IMR-90 (cell line): ENCODE results near the gene CPA3. TPM values are rescaled to one million over a fixed set of nuclear protein-coding genes. Genes with fewer than 3 reads are reported as not detected.

ENCODE experiments used
- ATAC-seq: fragments of 200-7000 bp; cut with Tn5 transposase; 2 replicates; pipeline ENCODE4 v1.9.1; 2020; ENCODE audit warnings: low read depth, mild to moderate bottlenecking, moderate library complexity
- BruUV-seq: library from RNA; stranded (reverse); fragments of 400-500 nt; replicated peaks from 2 replicates; lab custom pipeline; 2021; lab: Mats Ljungman, UMichigan
- CTCF ChIA-PET: fragments of 300-600 bp; formaldehyde crosslinking; extraction: SDS; loops from one replicate; lab custom pipeline; 2021; ENCODE audit warnings: antibody characterized with exemption; lab: Yijun Ruan, JAX
- POLR2A ChIA-PET: fragments of 300-600 bp; sonication (Branson Sonifier 250); formaldehyde crosslinking; loops from one replicate; lab custom pipeline; 2022; ENCODE audit warnings: antibody characterized with exemption; ENCODE audit not compliant: unreplicated experiment; lab: Charles Lee
- DNase-seq: peaks from one replicate; pipeline ENCODE4 v3.0.0; 2013
- H2AFZ ChIP-seq: replicated peaks from 2 replicates; pipeline ENCODE3; 2013; ENCODE audit warnings: low read length, mild to moderate bottlenecking; ENCODE audit not compliant: poor library complexity
- H2AK5ac ChIP-seq: 2 replicates; pipeline ENCODE4 v1.6.1; 2013; ENCODE audit warnings: low read depth, low read length, inconsistent platforms
- H2AK9ac ChIP-seq: replicated peaks from 2 replicates; pipeline ENCODE3; 2013; ENCODE audit warnings: mild to moderate bottlenecking, low read depth, low read length, moderate library complexity; ENCODE audit not compliant: poor library complexity
- H2BK120ac ChIP-seq: 2 replicates; pipeline ENCODE4 v1.6.1; 2013; ENCODE audit warnings: low read depth, low read length, inconsistent platforms
- H2BK15ac ChIP-seq: 3 replicates; pipeline ENCODE4 v1.6.1; 2013; ENCODE audit warnings: low read depth, low read length, inconsistent platforms
- H2BK20ac ChIP-seq: 2 replicates; pipeline ENCODE4 v1.6.1; 2013; ENCODE audit warnings: low read depth, mild to moderate bottlenecking, inconsistent platforms, low read length, moderate library complexity
- H2BK5ac ChIP-seq: 2 replicates; pipeline ENCODE4 v1.6.1; 2013; ENCODE audit warnings: mild to moderate bottlenecking, low read depth, low read length, inconsistent platforms; ENCODE audit not compliant: poor library complexity, severe bottlenecking
- H3K14ac ChIP-seq: replicated peaks from 2 replicates; pipeline ENCODE4 v1.6.1; 2013; ENCODE audit warnings: low read depth, low read length, inconsistent platforms
- H3K18ac ChIP-seq: 2 replicates; pipeline ENCODE4 v1.6.1; 2013; ENCODE audit warnings: low read depth, low read length, control low read depth
- H3K23ac ChIP-seq: 2 replicates; pipeline ENCODE4 v1.6.1; 2013; ENCODE audit warnings: low read depth, low read length, inconsistent platforms
- H3K27ac ChIP-seq: 2 replicates; pipeline ENCODE4 v1.5.1; 2013; ENCODE audit warnings: mild to moderate bottlenecking, control low read depth, low read length; ENCODE audit not compliant: insufficient read depth
- H3K27me3 ChIP-seq: 2 replicates; pipeline ENCODE4 v1.6.1; 2013; ENCODE audit warnings: low read length; ENCODE audit not compliant: control insufficient read depth, insufficient read depth
- H3K36me3 ChIP-seq: 2 replicates; pipeline ENCODE4 v1.6.1; 2013; ENCODE audit warnings: low read length, mixed read lengths; ENCODE audit not compliant: control insufficient read depth, insufficient read depth
- H3K4ac ChIP-seq: 2 replicates; pipeline ENCODE4 v1.6.1; 2013; ENCODE audit warnings: low read depth, low read length, inconsistent platforms
- H3K4me1 ChIP-seq: 2 replicates; pipeline ENCODE4 v1.6.1; 2013; ENCODE audit warnings: low read length, mixed read lengths; ENCODE audit not compliant: control insufficient read depth, insufficient read depth
- H3K4me2 ChIP-seq: 2 replicates; pipeline ENCODE4 v1.6.1; 2013; ENCODE audit warnings: low read depth, mild to moderate bottlenecking, control low read depth, low read length, moderate library complexity
- H3K4me3 ChIP-seq: 2 replicates; pipeline ENCODE4 v1.5.1; 2013; ENCODE audit warnings: low read depth, mild to moderate bottlenecking, control low read depth, low read length, moderate library complexity; ENCODE audit not compliant: insufficient read depth
- H3K56ac ChIP-seq: 2 replicates; pipeline ENCODE4 v1.6.1; 2013; ENCODE audit warnings: low read length, inconsistent platforms; ENCODE audit not compliant: insufficient read depth; ENCODE audit errors: extremely low read depth
- H3K79me1 ChIP-seq, 2 experiments: 2 replicates each; pipeline ENCODE4 v1.6.1; 2013; ENCODE audit warnings: low read length in 2 of 2, inconsistent platforms in 1 of 2, low read depth in 1 of 2
- H3K9ac ChIP-seq: 2 replicates; pipeline ENCODE4 v1.6.1; 2013; ENCODE audit warnings: low read depth, low read length, control low read depth
- H3K9me1 ChIP-seq: 2 replicates; pipeline ENCODE4 v1.6.1; 2013; ENCODE audit warnings: low read length, inconsistent platforms; ENCODE audit not compliant: insufficient read depth
- H3K9me3 ChIP-seq: 2 replicates; pipeline ENCODE4 v1.6.1; 2013; ENCODE audit warnings: low read length; ENCODE audit not compliant: control insufficient read depth, insufficient read depth
- H4K20me1 ChIP-seq: 2 replicates; pipeline ENCODE4 v1.6.1; 2013; ENCODE audit warnings: low read length, inconsistent platforms; ENCODE audit not compliant: insufficient read depth
- H4K5ac ChIP-seq: 2 replicates; pipeline ENCODE4 v1.6.1; 2013; ENCODE audit warnings: mild to moderate bottlenecking, low read depth, low read length, control low read depth
- H4K8ac ChIP-seq, 2 experiments: 2 replicates each; pipeline ENCODE4 v1.6.1; 2013; ENCODE audit warnings: low read depth in 2 of 2, low read length in 2 of 2, control low read depth in 1 of 2, inconsistent platforms in 1 of 2
- H4K91ac ChIP-seq: 2 replicates; pipeline ENCODE4 v1.6.1; 2013; ENCODE audit warnings: low read depth, low read length, inconsistent platforms; ENCODE audit not compliant: insufficient read depth
- BHLHE40 ChIP-seq: fragments of 150-350 bp; IDR thresholded peaks from 2 replicates; pipeline ENCODE4 v1.6.1; 2016; ENCODE audit warnings: mild to moderate bottlenecking, low read depth, low read length
- CEBPB ChIP-seq: IDR thresholded peaks from 2 replicates; pipeline ENCODE4 v1.6.1; 2012; ENCODE audit warnings: low read depth, low read length, improper control_type of control experiment
- CHD1 ChIP-seq: IDR thresholded peaks from 2 replicates; pipeline ENCODE4 v1.6.1; 2012; ENCODE audit warnings: low read depth, low read length, improper control_type of control experiment
- CTCF ChIP-seq: conservative IDR thresholded peaks from 2 replicates; pipeline ENCODE4 v1.5.1; 2012; ENCODE audit warnings: mild to moderate bottlenecking, low read depth, low read length, improper control_type of control experiment
- ELK1 ChIP-seq: fragments of 150-350 bp; IDR thresholded peaks from 2 replicates; pipeline ENCODE4 v1.6.1; 2016; ENCODE audit warnings: low read depth, mild to moderate bottlenecking, low read length, moderate library complexity, borderline replicate concordance
- FOS ChIP-seq: fragments of 150-350 bp; IDR thresholded peaks from 2 replicates; pipeline ENCODE4 v1.6.1; 2016; ENCODE audit warnings: low read depth, low read length
- MAFK ChIP-seq: IDR thresholded peaks from 2 replicates; pipeline ENCODE4 v1.6.1; 2012; ENCODE audit warnings: low read depth, low read length, improper control_type of control experiment
- MAZ ChIP-seq: IDR thresholded peaks from 2 replicates; pipeline ENCODE4 v1.6.1; 2012; ENCODE audit warnings: low read depth, mild to moderate bottlenecking, low read length, improper control_type of control experiment, moderate library complexity, borderline replicate concordance
- MXI1 ChIP-seq: IDR thresholded peaks from 2 replicates; pipeline ENCODE4 v1.6.1; 2012; ENCODE audit warnings: low read depth, mild to moderate bottlenecking, low read length, moderate library complexity, borderline replicate concordance
- NFE2L2 ChIP-seq: fragments of 150-350 bp; IDR thresholded peaks from 2 replicates; pipeline ENCODE4 v1.6.1; 2016; ENCODE audit warnings: low read depth, mild to moderate bottlenecking, low read length
- POLR2A ChIP-seq: IDR thresholded peaks from 2 replicates; pipeline ENCODE4 v1.6.1; 2012; ENCODE audit warnings: mild to moderate bottlenecking, low read depth, low read length
- RAD21 ChIP-seq: IDR thresholded peaks from 2 replicates; pipeline ENCODE4 v1.6.1; 2012; ENCODE audit warnings: low read length, improper control_type of control experiment
- RCOR1 ChIP-seq: IDR thresholded peaks from 2 replicates; pipeline ENCODE4 v1.6.1; 2012; ENCODE audit warnings: mild to moderate bottlenecking, low read length, improper control_type of control experiment; ENCODE audit not compliant: insufficient replicate concordance
- RFX5 ChIP-seq: IDR thresholded peaks from 2 replicates; pipeline ENCODE4 v1.8.0; 2012; ENCODE audit warnings: low read depth, mild to moderate bottlenecking, low read length, moderate library complexity
- SMC3 ChIP-seq: fragments of 150-350 bp; IDR thresholded peaks from 2 replicates; pipeline ENCODE4 v1.6.1; 2016; ENCODE audit warnings: low read depth, mild to moderate bottlenecking, antibody characterized with exemption, low read length, moderate library complexity
- USF2 ChIP-seq: fragments of 150-350 bp; IDR thresholded peaks from 2 replicates; pipeline ENCODE4 v1.6.1; 2017; ENCODE audit warnings: mild to moderate bottlenecking, antibody characterized with exemption, low read length, low read depth
- dilution Hi-C: fragments of 300-500 bp; cut with HindIII; formaldehyde crosslinking; loops from one replicate; pipeline ENCODE4 v1.14.3; 2018; ENCODE audit warnings: low sequenced_read_pairs; ENCODE audit not compliant: unreplicated experiment
- in situ Hi-C: fragments of 300-500 bp; cut with MboI; formaldehyde crosslinking; loops from 3 replicates; pipeline ENCODE4 v1.14.3; 2019; ENCODE audit warnings: low sequenced_read_pairs, inconsistent platforms, mixed read lengths
- intact Hi-C: fragments of 100-400 bp; cut with micrococcal nuclease; formaldehyde crosslinking; loops from 2 replicates; pipeline ENCODE4 v1.10.0; 2022
- polyA plus RNA-seq, 3 experiments: library from polyadenylated mRNA; depleted of rRNA; stranded (reverse); fragments of >200 nt; gene quantifications; 2 replicates each; pipeline ENCODE4 v1.2.3, GENCODE V29; 2012; ENCODE audit warnings: low replicate concordance in 1 of 3
- total RNA-seq: library from RNA; depleted of rRNA; stranded (reverse); fragments of >200 nt; gene quantifications from 2 replicates; pipeline ENCODE4 v1.2.3, GENCODE V29; 2012

Gene CPA3
- total and polyA plus RNA-seq, 2 of the 4 experiments (the other 2 are of a cell fraction): 0.07 TPM; not detected in 1

GRCh38 chr3:148880681-148881080 is 15.6 kb downstream of the CPA3 start:
- POLR2A ChIA-PET: no interaction called here
- H4K5ac ChIP-seq: no peak overlapping the region
- H3K4me3 ChIP-seq: no peak overlapping the region
- H3K4ac ChIP-seq: 0 out of 2 replicates have a peak overlapping the region, but pooled peaks have one; percentile 23
- H2BK120ac ChIP-seq: peak overlapping the region; percentile 65; the same call in 1 of the 2 replicates
- in situ Hi-C loops: no loop called here
- H2AK9ac ChIP-seq: no peak overlapping the region
- CTCF ChIA-PET: interaction anchor here (0.6 to 1.1 kb wide), 2 partner anchors 17 to 82 kb away, joined by 3 read pairs; no protein-coding TSS in a partner anchor
- no peak overlapping the region; the same call in 1 of the 2 replicates for H3K23ac ChIP-seq
- no peak overlapping the region for H2AK5ac ChIP-seq
- DNase-seq (no peak), ATAC-seq (no peak)
- no peaks in the 10 kb centered on the region for H3K27me3 ChIP-seq
- H2BK15ac ChIP-seq: no peak overlapping the region
- no peaks in the 10 kb centered on the region for H3K79me1 ChIP-seq
- intact Hi-C loops: no loop called here
- no TSS peak for BruUV-seq
- H4K20me1 ChIP-seq: no peaks in the 10 kb centered on the region
- H3K9ac ChIP-seq: no peak overlapping the region
- peaks cover 1% of the 10 kb centered on the region; the same call in 1 of the 2 replicates for H3K4me1 ChIP-seq
- no peak overlapping the region for H2BK20ac ChIP-seq
- H3K14ac ChIP-seq: no peak overlapping the region
- H3K9me1 ChIP-seq: no peaks in the 10 kb centered on the region
- no peak overlapping the region for H3K27ac ChIP-seq
- no peak overlapping the region for H2AFZ ChIP-seq
- TF ChIP-seq BHLHE40 (no peak), NFE2L2 (no peak), CTCF (no peak), MAFK (no peak), SMC3 (no peak), FOS (no peak), ELK1 (no peak), CEBPB (no peak), RCOR1 (no peak), CHD1 (no peak), MAZ (no peak), POLR2A (no peak), MXI1 (no peak), USF2 (no peak), RFX5 (no peak), RAD21 (no peak)
- no peak overlapping the region for H3K18ac ChIP-seq
- dilution Hi-C loops: no loop called here
- peak overlapping the region; percentile 56; the same call in 1 of the 2 replicates for H4K91ac ChIP-seq
- no peak overlapping the region for H4K8ac ChIP-seq
- no peak overlapping the region for H3K4me2 ChIP-seq
- H3K9me3 ChIP-seq: no peaks in the 10 kb centered on the region
- no peak overlapping the region for H3K56ac ChIP-seq
- H3K36me3 ChIP-seq: no peaks in the 10 kb centered on the region
- no peak overlapping the region for H2BK5ac ChIP-seq
